Caco-2 (cell line): ENCODE measurements around the gene CNKSR3. TPM values are rescaled to one million over a fixed set of nuclear protein-coding genes. Genes with fewer than 3 reads are reported as not detected.

Experiments
- Bru-seq: library from RNA; stranded (reverse); fragments of 400-500 nt; gene quantifications from one replicate; lab custom pipeline; 2021; lab: Mats Ljungman, UMichigan
- BruChase-seq, 2 experiments: library from RNA; stranded (reverse); fragments of 400-500 nt; gene quantifications; one replicate each; lab custom pipeline; 2021; lab: Mats Ljungman, UMichigan
- BruUV-seq: library from RNA; stranded (reverse); fragments of 400-500 nt; replicated peaks from 2 replicates; lab custom pipeline; 2021; lab: Mats Ljungman, UMichigan
- CTCF ChIA-PET: fragments of 300-600 bp; sonication (Branson Sonifier 250); formaldehyde crosslinking; loops from one replicate; lab custom pipeline; 2022; ENCODE audit warnings: antibody characterized with exemption; lab: Charles Lee
- POLR2A ChIA-PET: fragments of 300-600 bp; sonication (Branson Sonifier 250); formaldehyde crosslinking; loops from one replicate; lab custom pipeline; 2022; ENCODE audit warnings: antibody characterized with exemption; lab: Charles Lee
- DNase-seq, 2 experiments: peaks; one replicate each; pipeline versions ENCODE4 v3.0.0 to v3.0.0-alpha.2; 2020 to 2022
- H3K27me3 ChIP-seq: replicated peaks from 2 replicates; pipeline ENCODE4 v1.6.0; 2011; ENCODE audit warnings: low read length; ENCODE audit not compliant: control insufficient read depth, insufficient read depth
- H3K36me3 ChIP-seq: 2 replicates; pipeline ENCODE4 v1.5.1; 2011; ENCODE audit warnings: low read length; ENCODE audit not compliant: control insufficient read depth, insufficient read depth
- H3K4me1 ChIP-seq: fragments of 250-450 bp; sonication (Bioruptor Pico); 2 replicates; pipeline ENCODE4 v1.5.1; 2020; ENCODE audit warnings: mild to moderate bottlenecking
- H3K4me3 ChIP-seq: 2 replicates; pipeline ENCODE4 v1.5.1; 2011; ENCODE audit warnings: low read depth, mild to moderate bottlenecking, control low read depth, low read length
- H3K9me3 ChIP-seq: fragments of 250-450 bp; sonication (Bioruptor Pico); 2 replicates; pipeline ENCODE4 v1.5.1; 2020; ENCODE audit warnings: mild to moderate bottlenecking, moderate library complexity
- H3K27ac Mint-ChIP-seq: one replicate; pipeline ENCODE4 v1.8.0; 2022; ENCODE audit warnings: mixed read lengths; ENCODE audit not compliant: unreplicated experiment
- H3K27me3 Mint-ChIP-seq: one replicate; pipeline ENCODE4 v1.8.0; 2022; ENCODE audit warnings: mixed read lengths; ENCODE audit not compliant: insufficient read depth, unreplicated experiment
- H3K36me3 Mint-ChIP-seq: one replicate; pipeline ENCODE4 v1.8.0; 2022; ENCODE audit warnings: mild to moderate bottlenecking, mixed read lengths; ENCODE audit not compliant: insufficient read depth, unreplicated experiment
- H3K4me1 Mint-ChIP-seq: one replicate; pipeline ENCODE4 v1.8.0; 2022; ENCODE audit warnings: low read depth, mixed read lengths; ENCODE audit not compliant: unreplicated experiment
- H3K4me3 Mint-ChIP-seq: one replicate; pipeline ENCODE4 v1.8.0; 2022; ENCODE audit warnings: mild to moderate bottlenecking, moderate library complexity, mixed read lengths; ENCODE audit not compliant: unreplicated experiment
- H3K9me3 Mint-ChIP-seq: one replicate; pipeline ENCODE4 v1.8.0; 2022; ENCODE audit warnings: mixed read lengths; ENCODE audit not compliant: unreplicated experiment
- CTCF ChIP-seq, 2 experiments: fragments of 200-600 bp in 1 of 2; IDR thresholded peaks; 1 replicate in 1 of 2; 2 replicates in 1 of 2; pipeline versions ENCODE4 v1.5.1 to v1.8.0; 2011 to 2022; ENCODE audit warnings: antibody characterized with exemption in 1 of 2, control low read depth in 1 of 2, inconsistent platforms in 1 of 2, low read depth in 1 of 2, low read length in 1 of 2, mild to moderate bottlenecking in 1 of 2, moderate library complexity in 1 of 2; ENCODE audit not compliant: insufficient read depth in 1 of 2, severe bottlenecking in 1 of 2, unreplicated experiment in 1 of 2
- intact Hi-C: fragments of 100-400 bp; cut with micrococcal nuclease; formaldehyde crosslinking; loops from one replicate; pipeline ENCODE4 v1.10.0; 2022; ENCODE audit not compliant: unreplicated experiment
- long read RNA-seq: library from polyadenylated mRNA; stranded (forward); transcript quantifications from one replicate; pipeline ENCODE4 v2.0.0, GENCODE V29; 2022
- total RNA-seq: library from RNA; stranded (reverse); gene quantifications from 2 replicates; pipeline ENCODE4 v1.2.3, GENCODE V29; 2022

The CNKSR3 gene
- total RNA-seq = 31.8 and 33.1 TPM in 2 replicates
- percentile 84 among the genes with signal in this experiment for Bru-seq, nascent RNA
- percentile 82 among the genes with signal in this experiment for BruChase-seq, experiment 1, labeled RNA remaining after a 2-hour chase
- percentile 81 among the genes with signal in this experiment for BruChase-seq, experiment 2, labeled RNA remaining after a 6-hour chase
- long read RNA-seq, full-length matches to known transcripts = 15 of 27 reads
- long read RNA-seq, partial matches to known transcripts = 2 of 27 reads
- long read RNA-seq, other reads (novel, unspliced or antisense) = 10 of 27 reads

GRCh38 chr6:154510144-154510905 lies at the start of gene CNKSR3:
TSS of gene CNKSR3 (minus strand) at chr6:154510685. CDS start at chr6:154510114, 571 bp downstream.
- BruUV-seq = no TSS peak
- CTCF ChIA-PET = interaction anchor here (0.6 to 1.2 kb wide), 6 partner anchors 8 to 773 kb away, joined by 3 to 7 read pairs (median 4); no protein-coding TSS in a partner anchor
- POLR2A ChIA-PET = interaction anchor here (0.5 to 1.4 kb wide), 8 partner anchors 10 to 148 kb away, joined by 3 to 7 read pairs (median 3); no protein-coding TSS in a partner anchor

GRCh38 chr6:154558984-154559383 lies 48.5 kb upstream of the CNKSR3 start:
- CTCF ChIA-PET = no interaction called here
- H3K27ac Mint-ChIP-seq = no peak overlapping the region
- DNase-seq = no peak

More at GRCh38 chr6:154510144-154510905, at the start of gene CNKSR3:
- peak within 1 kb of the TSS; percentile 96 for H3K4me3 ChIP-seq
- peak; percentile 92 to 95 for DNase-seq
- H3K4me1 ChIP-seq = peaks cover 42% of the 10 kb centered on the region
- no peaks in the 10 kb centered on the region for H3K27me3 Mint-ChIP-seq
- H3K27me3 ChIP-seq = no peaks in the 10 kb centered on the region
- H3K36me3 Mint-ChIP-seq = peaks cover 17% of the 10 kb centered on the region
- intact Hi-C loops = loop anchor here (1.0 to 5.0 kb wide), 8 partner anchors 10 to 356 kb away; no protein-coding TSS in a partner anchor
- peak within 1 kb of the TSS; percentile 93 for H3K4me3 Mint-ChIP-seq
- H3K27ac Mint-ChIP-seq = peak within 1 kb of the TSS; percentile 86
- H3K36me3 ChIP-seq = no peaks in the 10 kb centered on the region; the same call in 1 of the 2 replicates
- peaks cover 37% of the 10 kb centered on the region for H3K4me1 Mint-ChIP-seq
- no peak for TF ChIP-seq CTCF (IDR thresholded peaks at IDR 0.05; ENCODE audit: insufficient read depth in 1 of 2, low read depth in 1 of 2, low read length in 1 of 2, severe bottlenecking in 1 of 2, unreplicated experiment in 1 of 2)
- H3K9me3 ChIP-seq = no peaks in the 10 kb centered on the region
- no peaks in the 10 kb centered on the region for H3K9me3 Mint-ChIP-seq

More at GRCh38 chr6:154558984-154559383, 48.5 kb upstream of the CNKSR3 start:
- H3K4me1 Mint-ChIP-seq = peaks cover 18% of the 10 kb centered on the region
- intact Hi-C loops = no loop called here
- no peak overlapping the region for H3K4me3 ChIP-seq
- H3K4me3 Mint-ChIP-seq = no peak overlapping the region
- BruUV-seq = no TSS peak
- H3K27me3 ChIP-seq = no peaks in the 10 kb centered on the region
- no peaks in the 10 kb centered on the region for H3K36me3 ChIP-seq
- peaks cover 24% of the 10 kb centered on the region for H3K4me1 ChIP-seq
- no peaks in the 10 kb centered on the region for H3K9me3 ChIP-seq
- H3K36me3 Mint-ChIP-seq = no peaks in the 10 kb centered on the region
- H3K27me3 Mint-ChIP-seq = no peaks in the 10 kb centered on the region
- H3K9me3 Mint-ChIP-seq = no peaks in the 10 kb centered on the region
- POLR2A ChIA-PET = no interaction called here
- TF ChIP-seq CTCF (IDR thresholded peaks at IDR 0.05; ENCODE audit: insufficient read depth in 1 of 2, low read depth in 1 of 2, low read length in 1 of 2, severe bottlenecking in 1 of 2, unreplicated experiment in 1 of 2) = no peak
